Adrenal gland (tissue), 12 donors: ENCODE data around the gene MYO7A. TPM values are rescaled to one million over a fixed set of nuclear protein-coding genes. Genes with fewer than 3 reads are reported as not detected.

Experiments
- DNase-seq, 7 donors: peaks; one replicate each; pipeline ENCODE4 v3.0.0-alpha.2; 2019 to 2020
- H3K27ac ChIP-seq, 5 donors: fragments of 200-600 bp; sonication (generic) in 4 of 5; 1 replicate in 3 of 5; 2 replicates in 2 of 5; pipeline versions ENCODE4 v1.5.1 to v1.8.0; 2016 to 2020; ENCODE audit warnings: mild to moderate bottlenecking in 1 of 5
- H3K27me3 ChIP-seq: fragments of 200-600 bp; 2 replicates; pipeline ENCODE4 v1.8.0; 2021
- H3K36me3 ChIP-seq, 2 donors: fragments of 200-600 bp; replicated peaks in 1 of 2; 1 replicate in 1 of 2; 2 replicates in 1 of 2; pipeline versions ENCODE4 v1.5.1 to v1.8.0; 2018 to 2022
- H3K4me1 ChIP-seq, 2 donors: fragments of 200-600 bp; replicated peaks in 1 of 2; 1 replicate in 1 of 2; 2 replicates in 1 of 2; pipeline versions ENCODE4 v1.5.1 to v1.8.0; 2018 to 2021
- H3K4me3 ChIP-seq, 4 donors: fragments of 200-600 bp; sonication (generic) in 3 of 4; one replicate each; pipeline ENCODE4 v1.5.1; 2016 to 2018
- H3K9me3 ChIP-seq, 3 donors: fragments of 200-600 bp; sonication (generic) in 1 of 3; replicated peaks in 1 of 3; 1 replicate in 2 of 3; 2 replicates in 1 of 3; pipeline versions ENCODE4 v1.5.1 to v1.8.0; 2016 to 2021
- CTCF ChIP-seq, 6 experiments: fragments of 450-650 bp in 4 of 6; fragments of 200-600 bp in 2 of 6; sonication (generic) in 1 of 6; IDR thresholded peaks; 1 replicate in 5 of 6; 2 replicates in 1 of 6; pipeline versions ENCODE4 v1.5.1 to v1.8.0; 2016 to 2021; ENCODE audit warnings: antibody characterized with exemption in 6 of 6, mild to moderate bottlenecking in 2 of 6, moderate library complexity in 1 of 6
- POLR2A ChIP-seq, 2 donors: fragments of 450-650 bp; IDR thresholded peaks; one replicate each; pipeline ENCODE4 v1.6.1; 2017; ENCODE audit warnings: antibody characterized with exemption in 2 of 2, mild to moderate bottlenecking in 2 of 2, moderate library complexity in 1 of 2
- WGBS, 4 donors: extraction: QIAGEN DNeasy Blood & Tissue Kit in 2 of 4; methylation state at CpG; one replicate each; pipeline versions ENCODE4 v1.1.5 to v1.1.7; 2013 to 2017; 5-methylcytosine and 5-hydroxymethylcytosine counted together
- intact Hi-C, 2 donors: fragments of 100-400 bp; cut with DNase I; formaldehyde crosslinking; loops; one replicate each; pipeline versions ENCODE4 v1.14.1 to v1.15.0; 2022 to 2023
- polyA plus RNA-seq, 3 donors: library from polyadenylated mRNA; stranded (reverse); fragments of 200-250 nt in 2 of 3; fragments of 350-450 nt in 1 of 3; fragmentation: Illumina TruSeq in 1 of 3; extraction: RNeasy Lipid Tissue Mini Kit (QIAGEN cat#74804) in 1 of 3; gene quantifications; one replicate each; pipeline ENCODE4 v1.2.3, GENCODE V29; 2013 to 2014
- total RNA-seq, 9 donors: library from RNA; depleted of rRNA in 4 of 9; stranded (reverse); fragments of >200 nt in 4 of 9; fragments of 120-200 nt in 1 of 9; fragmentation: NEBNext Ultra II Directional in 1 of 9; extraction: Animal tissue kit (Norgen Biotek cat#: 25700) in 1 of 9; gene quantifications; one replicate each; pipeline versions ENCODE4 v1.1.0 to v1.2.4, GENCODE V29; 2013 to 2023
- donor health status: healthy with polysubstance abuse.
- donor health status: Bipolar disorder and iron deficiency.
- donor health status: DM: yes; HTN: yes; CAD: no.
- donor health status: DM: no; HTN: no; CAD: no.
- donor health status: DM: no; HTN: no; CAD: no.
- donor health status: DM: yes; HTN: yes; CAD: no.

MYO7A gene
- total and polyA plus RNA-seq, 12 donors: 5.5 to 175 (median 91.6) TPM

GRCh38 chr11:77173494-77173893, 45.4 kb downstream of the MYO7A start:
- peaks cover 21 to 24% of the 10 kb centered on the region in 2 donors for H3K4me1 ChIP-seq
- H3K27me3 ChIP-seq: no peaks in the 10 kb centered on the region
- no peak overlapping the region for H3K4me3 ChIP-seq
- no peak overlapping the region for H3K27ac ChIP-seq
- intact Hi-C loops: no loop called here
- peaks cover 0 to 12% of the 10 kb centered on the region in 2 donors for H3K36me3 ChIP-seq
- TF ChIP-seq POLR2A (IDR thresholded peaks at IDR 0.05) (no peak), CTCF (IDR thresholded peaks at IDR 0.05) (no peak)
- no peaks in the 10 kb centered on the region for H3K9me3 ChIP-seq
- WGBS, 4 donors: 73 to 84% (median 74%) methylated on average over 7 to 10 of the region's 10 CpGs
- no peak for DNase-seq

GRCh38 chr11:77174559-77174958, 46.5 kb downstream of the MYO7A start:
- WGBS, 4 donors: 65 to 86% (median 78%) methylated on average over 3 to 16 of the region's 16 CpGs
- H3K4me3 ChIP-seq: no peak overlapping the region
- DNase-seq: peak in 6 of 7 donors; percentile 38 to 73 (median 64)
- H3K9me3 ChIP-seq: no peaks in the 10 kb centered on the region
- peaks cover 0 to 13% of the 10 kb centered on the region in 2 donors for H3K36me3 ChIP-seq
- intact Hi-C loops: no loop called here
- TF ChIP-seq POLR2A (IDR thresholded peaks at IDR 0.05): no peak
- TF ChIP-seq CTCF (IDR thresholded peaks at IDR 0.05): no peak
- H3K4me1 ChIP-seq: peaks cover 27 to 32% of the 10 kb centered on the region in 2 donors
- H3K27me3 ChIP-seq: no peaks in the 10 kb centered on the region
- peak overlapping the region in 3 of 5 donors; percentile 69 to 86 (median 77) for H3K27ac ChIP-seq

DNA sequence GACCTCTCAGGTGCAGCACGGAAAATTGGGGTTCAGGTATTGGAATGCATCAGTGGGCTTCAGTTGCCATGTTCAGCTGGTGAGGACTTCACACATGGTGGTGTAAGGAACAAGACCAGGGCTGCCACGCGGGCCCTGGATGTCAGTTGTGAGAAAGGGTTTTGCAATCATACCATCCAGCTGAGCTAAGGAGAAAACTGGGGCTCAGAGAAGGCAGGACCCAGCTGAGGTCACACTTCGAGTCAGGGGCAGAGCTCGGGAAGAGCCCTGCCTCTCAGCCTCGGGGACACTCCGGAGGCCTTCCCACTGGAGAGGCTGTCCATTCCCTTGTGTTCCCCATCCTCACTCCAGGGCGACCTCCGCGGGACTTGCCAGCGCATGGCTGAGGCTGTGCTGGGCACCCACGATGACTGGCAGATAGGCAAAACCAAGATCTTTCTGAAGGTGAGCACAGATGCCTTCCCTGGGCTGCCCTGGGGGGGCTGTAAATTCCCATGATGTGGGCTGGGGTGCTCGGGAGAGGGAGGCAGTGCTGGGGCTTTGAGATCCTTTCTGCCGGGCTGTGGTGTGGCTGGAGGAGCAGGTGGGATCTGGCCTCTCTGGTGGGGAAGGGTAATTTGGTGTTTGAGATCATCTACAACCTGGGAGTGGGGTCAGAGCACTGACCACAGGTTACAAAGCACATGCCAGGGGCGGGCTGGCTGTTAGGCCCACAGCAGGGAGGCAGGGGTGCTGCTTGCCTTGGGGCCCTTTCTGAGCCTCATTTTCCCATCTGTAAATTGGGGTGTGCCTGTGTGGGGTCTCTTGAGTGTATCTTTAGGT, 47.2 kb downstream of the MYO7A start:
- WGBS, 4 donors: 66 to 72% (median 71%) methylated on average over 5 to 15 of the region's 15 CpGs
- H3K4me1 ChIP-seq: peaks cover 27 to 32% of the 10 kb centered on the region in 2 donors
- H3K36me3 ChIP-seq: peaks cover 0 to 14% of the 10 kb centered on the region in 2 donors
- H3K27ac ChIP-seq: peak overlapping the region; percentile 42 to 86 (median 76)
- H3K9me3 ChIP-seq: no peaks in the 10 kb centered on the region
- intact Hi-C loops: no loop called here
- peak overlapping the region in 1 of 4 donors; percentile 13 for H3K4me3 ChIP-seq
- H3K27me3 ChIP-seq: no peaks in the 10 kb centered on the region
- TF ChIP-seq POLR2A (IDR thresholded peaks at IDR 0.05) (peak in 1 of 2 donors; percentile 20), CTCF (IDR thresholded peaks at IDR 0.05) (no peak)
- peak in 4 of 7 donors; percentile 45 to 66 (median 55) for DNase-seq

GRCh38 chr11:77175869-77176539, 48.0 kb downstream of the MYO7A start:
- intact Hi-C loops: no loop called here
- H3K9me3 ChIP-seq: no peaks in the 10 kb centered on the region
- peak overlapping the region in 1 of 4 donors; percentile 13 for H3K4me3 ChIP-seq
- WGBS, 4 donors: 25 to 40% (median 32%) methylated on average over 3 to 12 of the region's 12 CpGs
- TF ChIP-seq CTCF (IDR thresholded peaks at IDR 0.05): no peak
- TF ChIP-seq POLR2A (IDR thresholded peaks at IDR 0.05): peak in 1 of 2 donors; percentile 58
- H3K36me3 ChIP-seq: peaks cover 0 to 21% of the 10 kb centered on the region in 2 donors
- H3K27me3 ChIP-seq: no peaks in the 10 kb centered on the region
- peaks cover 27 to 32% of the 10 kb centered on the region in 2 donors for H3K4me1 ChIP-seq
- peak; percentile 66 to 86 (median 84) for DNase-seq
- H3K27ac ChIP-seq: peak overlapping the region; percentile 42 to 86 (median 76)
